ENCODE data around the gene AMIGO2. TPM values are rescaled to one million over a fixed set of nuclear protein-coding genes. Genes with fewer than 3 reads are reported as not detected.

AMIGO2 gene
- total RNA-seq, 1 donor from 2014 or later: 2.3 TPM

GRCh38 chr12:47029903-47030302 is 49.9 kb downstream of the AMIGO2 start:
- no peak for TF ChIP-seq CTCF (IDR thresholded peaks at IDR 0.05; ENCODE audit: borderline replicate concordance)
- H3K27ac ChIP-seq (replicated peaks): no peak overlapping the region
- intact Hi-C loops (cut with micrococcal nuclease): loop anchor here (10.0 kb wide), 2 partner anchors 275 to 365 kb away; no protein-coding TSS in a partner anchor
- no peaks in the 10 kb centered on the region for H3K27me3 ChIP-seq (ENCODE audit: low read depth)
- H3K4me1 ChIP-seq: peaks cover 6% of the 10 kb centered on the region
- no peak overlapping the region for H3K4me3 ChIP-seq
- no peaks in the 10 kb centered on the region for H3K9me3 ChIP-seq (replicated peaks)
- H3K36me3 ChIP-seq: no peaks in the 10 kb centered on the region
- DNase-seq: no peak

- no peaks in the 10 kb centered on the region for H3K9me3 ChIP-seq (replicated peaks)
- intact Hi-C loops (cut with micrococcal nuclease): no loop called here
- H3K4me1 ChIP-seq: peaks cover 6% of the 10 kb centered on the region
- DNase-seq: no peak
- H3K27me3 ChIP-seq (ENCODE audit: low read depth): no peaks in the 10 kb centered on the region
- H3K4me3 ChIP-seq: no peak overlapping the region
- no peaks in the 10 kb centered on the region for H3K36me3 ChIP-seq
- H3K27ac ChIP-seq (replicated peaks): no peak overlapping the region
- no peak for TF ChIP-seq CTCF (IDR thresholded peaks at IDR 0.05; ENCODE audit: borderline replicate concordance)
Measured at GRCh38 chr12:47028981-47029708, 50.6 kb downstream of the AMIGO2 start.

GRCh38 chr12:47028186-47028585 is 51.6 kb downstream of the AMIGO2 start:
- no peaks in the 10 kb centered on the region for H3K27me3 ChIP-seq (ENCODE audit: low read depth)
- TF ChIP-seq CTCF (IDR thresholded peaks at IDR 0.05; ENCODE audit: borderline replicate concordance): no peak
- no peak overlapping the region for H3K27ac ChIP-seq (replicated peaks)
- no peaks in the 10 kb centered on the region for H3K36me3 ChIP-seq
- no peak for DNase-seq
- intact Hi-C loops (cut with micrococcal nuclease): no loop called here
- no peaks in the 10 kb centered on the region for H3K9me3 ChIP-seq (replicated peaks)
- peaks cover 5% of the 10 kb centered on the region for H3K4me1 ChIP-seq
- no peak overlapping the region for H3K4me3 ChIP-seq

Other genes with a start within 250 kb of the AMIGO2 start
- gene PCED1B, start 338 bp downstream of the AMIGO2 start, total RNA-seq: 0.55 TPM